GM13977 (cell line): ENCODE data around the gene ZNF618.

Source experiments
- DNase-seq: peaks from one replicate; pipeline ENCODE4 v3.0.0; 2012; ENCODE audit warnings: low spot score
- CTCF ChIP-seq: IDR thresholded peaks from 2 replicates; pipeline ENCODE4 v1.5.1; 2012; ENCODE audit warnings: mild to moderate bottlenecking, control low read depth; ENCODE audit not compliant: insufficient read depth; ENCODE audit errors: extremely low read depth, missing control alignments
- in situ Hi-C: fragments of 300-500 bp; cut with MboI; formaldehyde crosslinking; loops from one replicate; pipeline ENCODE4 v1.12.0; 2022; ENCODE audit warnings: low sequenced_read_pairs, low pct_unique_long_range_greater_than_20kb, mixed read lengths, inconsistent platforms; ENCODE audit not compliant: unreplicated experiment

ZNF618 gene

DNA sequence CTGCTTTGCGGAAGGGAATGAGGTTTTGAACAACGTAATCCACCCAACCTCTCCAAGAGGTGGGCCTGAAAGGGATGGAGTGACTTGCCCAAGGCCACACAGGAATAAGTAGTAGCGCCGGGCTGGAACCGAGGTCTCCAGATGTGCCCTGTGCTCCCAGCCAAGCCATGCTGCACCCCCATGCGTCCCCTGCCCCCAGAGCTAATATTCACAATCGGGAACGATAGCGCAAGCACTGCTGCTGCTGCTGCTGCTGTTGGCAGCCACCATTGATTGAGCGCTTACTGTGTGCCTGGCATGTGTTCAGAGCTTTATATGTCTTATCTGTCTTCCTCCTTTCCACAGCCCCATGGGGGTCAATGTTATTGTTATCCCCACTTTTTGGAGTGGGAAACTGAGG, 158.1 kb downstream of the ZNF618 start:
- DNase-seq, result no peak
- TF ChIP-seq CTCF, result no peak
- in situ Hi-C loops, result no loop called here

DNA sequence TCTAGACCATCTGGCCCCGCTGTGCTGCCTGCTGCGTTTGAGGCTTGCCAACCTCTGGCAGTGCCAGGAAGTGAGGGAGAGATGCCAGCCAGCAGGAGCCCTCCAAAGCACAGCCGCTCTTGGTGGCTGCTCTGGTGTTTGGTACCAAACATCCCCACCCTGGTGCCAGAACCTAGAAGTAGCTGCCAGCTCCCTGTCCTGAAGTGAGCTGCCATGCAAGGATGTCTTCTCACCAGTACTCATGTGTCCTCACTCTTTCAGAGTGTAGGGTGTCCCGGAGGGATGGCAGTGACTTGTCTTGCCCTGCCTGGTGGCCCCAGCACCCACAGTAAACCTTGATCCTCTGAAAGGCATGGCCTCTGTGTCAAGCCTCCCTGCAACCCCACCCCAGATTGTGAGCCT, 158.6 kb downstream of the ZNF618 start:
- in situ Hi-C loops, result no loop called here
- DNase-seq, result no peak
- no peak for TF ChIP-seq CTCF

DNA sequence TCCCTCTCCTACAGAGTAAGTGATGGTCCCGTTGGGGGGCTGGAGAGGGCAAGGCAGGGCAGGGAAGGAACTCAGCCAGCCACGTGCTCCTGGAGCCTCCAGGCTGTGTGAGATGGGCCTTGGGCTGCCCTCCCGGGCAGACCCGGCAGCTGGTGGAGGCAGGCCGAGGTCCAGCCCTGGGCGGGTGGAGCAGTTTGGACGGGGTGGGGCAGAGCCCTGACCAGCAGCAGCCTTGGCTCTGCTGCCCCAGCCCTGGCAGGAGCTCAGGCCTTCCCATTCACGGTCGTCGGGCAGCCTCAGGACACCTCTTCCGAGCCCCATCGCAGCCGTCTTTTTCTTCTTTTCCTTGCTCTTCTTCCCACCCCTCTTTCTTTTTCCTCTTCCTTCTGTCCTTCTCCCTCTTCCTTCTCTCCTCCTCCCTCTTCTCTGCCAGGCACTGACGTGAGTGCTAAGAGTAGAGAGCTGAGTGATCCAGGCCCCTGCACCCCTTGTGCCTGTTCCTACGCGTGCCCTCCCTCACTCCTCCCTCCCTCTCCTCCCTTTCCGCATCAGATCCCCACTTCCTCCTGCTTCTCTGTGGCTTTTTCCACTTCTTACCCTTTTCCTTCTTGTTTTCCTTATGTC, 159.2 kb downstream of the ZNF618 start:
- no peak for TF ChIP-seq CTCF
- DNase-seq, result no peak
- in situ Hi-C loops, result no loop called here

GRCh38 chr9:114035845-114036801, 160.0 kb downstream of the ZNF618 start:
- in situ Hi-C loops, result no loop called here
- TF ChIP-seq CTCF, result no peak
- DNase-seq, result no peak

DNA sequence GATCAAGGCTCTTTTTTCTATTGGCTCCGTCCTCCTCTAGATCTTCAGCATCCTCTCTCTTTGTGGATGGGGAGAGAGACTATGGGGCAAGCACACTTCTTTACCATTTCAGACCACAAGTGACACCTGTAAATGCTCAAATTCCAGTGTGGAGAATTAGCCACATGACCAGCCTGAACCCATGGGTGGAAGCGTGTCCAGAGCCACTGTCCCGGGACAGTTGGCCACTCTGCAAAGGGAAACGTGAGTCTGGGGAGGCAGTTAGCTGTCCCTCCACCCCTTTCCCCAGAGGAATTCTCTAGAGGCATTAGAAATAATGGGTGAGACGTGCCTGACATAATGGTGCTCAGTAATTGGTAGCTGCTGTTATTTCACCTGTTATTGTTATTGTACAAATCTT, 161.1 kb downstream of the ZNF618 start:
- in situ Hi-C loops, result no loop called here
- DNase-seq, result no peak
- no peak for TF ChIP-seq CTCF

GRCh38 chr9:114037961-114038723, 162.0 kb downstream of the ZNF618 start:
- DNase-seq, result no peak
- in situ Hi-C loops, result no loop called here
- no peak for TF ChIP-seq CTCF
